PC-9 (cell line): Measurements from ENCODE around the gene C12orf50.

Experiments
- CTCF ChIP-seq: fragments of 200-600 bp; sonication (generic); conservative IDR thresholded peaks from 2 replicates; pipeline ENCODE4 v1.6.1; 2017; ENCODE audit warnings: mixed run types, antibody characterized with exemption, mild to moderate bottlenecking, moderate library complexity
- EZH2 ChIP-seq: fragments of 200-600 bp; sonication (generic); IDR thresholded peaks from 2 replicates; pipeline ENCODE4 v1.8.0; 2017; ENCODE audit warnings: antibody characterized with exemption, low read depth

DNA sequence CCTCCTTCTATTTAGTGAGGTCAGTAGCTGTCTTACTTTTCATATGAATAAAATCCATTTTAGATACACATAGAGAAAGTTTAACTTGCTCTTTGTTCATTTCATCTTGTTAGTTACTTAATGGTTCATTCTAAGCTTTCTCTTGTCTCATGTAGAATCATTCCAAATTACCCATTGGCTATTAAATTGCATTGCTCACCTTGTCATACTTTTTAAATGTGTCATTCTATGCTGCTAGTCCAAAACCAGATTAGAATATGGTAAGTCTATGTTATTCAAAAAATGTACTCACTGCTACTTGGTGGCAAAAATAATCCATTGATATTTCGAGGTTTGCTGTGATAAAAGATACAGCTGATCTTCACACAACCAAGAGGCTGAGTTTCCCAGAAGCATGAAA, 3.0 kb downstream of the C12orf50 start:
- no peak for TF ChIP-seq CTCF
- TF ChIP-seq EZH2, result no peak
